Keratinocyte (primary cell): ENCODE data around the gene RBFOX2.

Source experiments
- EZH2 ChIP-seq: IDR thresholded peaks from one replicate; pipeline ENCODE4 v1.6.1; 2012; ENCODE audit warnings: inconsistent platforms, mild to moderate bottlenecking, low read length, moderate library complexity
- TF ChIP-seq, protein P1 (sequence below), 3 experiments: IDR thresholded peaks in 1 of 3; conservative IDR thresholded peaks in 1 of 3; optimal IDR thresholded peaks in 1 of 3; 2 replicates in 2 of 3; 3 replicates in 1 of 3; pipeline versions ENCODE3 to v1.5.1; 2011; ENCODE audit warnings: low read length in 3 of 3, mild to moderate bottlenecking in 3 of 3, moderate library complexity in 2 of 3, control low read depth in 1 of 3, inconsistent platforms in 1 of 3; ENCODE audit not compliant: insufficient read depth in 2 of 3; ENCODE audit errors: extremely low read depth in 1 of 3

DNA sequence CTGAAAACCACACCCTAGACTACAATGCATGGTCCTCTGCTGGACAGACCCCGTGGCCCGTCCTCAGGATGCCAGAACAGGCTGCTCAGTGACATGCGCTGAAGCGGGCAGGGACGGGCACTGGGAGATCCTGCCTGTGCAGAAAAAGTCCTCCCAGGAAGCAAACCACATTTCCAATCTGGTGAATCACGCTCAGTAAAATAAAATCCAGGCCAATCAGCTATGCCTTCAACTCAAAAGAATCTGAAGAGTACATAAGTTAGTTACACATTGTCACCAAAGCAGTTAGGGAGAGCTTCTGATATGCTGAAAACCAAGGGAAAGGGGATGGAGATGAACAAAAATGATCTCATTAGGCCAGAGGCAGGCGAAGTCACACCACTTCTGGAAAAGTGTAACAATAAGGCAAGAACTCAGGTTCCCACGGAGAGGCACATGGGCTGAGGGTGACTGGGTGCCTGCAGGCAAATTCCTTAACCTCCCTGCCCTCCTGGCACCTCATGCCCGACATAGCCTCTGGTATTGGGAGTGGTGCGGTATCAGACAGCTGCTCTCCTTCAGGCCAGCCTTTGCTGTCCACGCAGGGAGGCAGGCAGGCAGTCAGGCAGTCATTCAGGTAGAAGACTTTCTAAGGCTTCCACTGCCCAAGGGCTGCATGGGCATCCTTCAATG is 244.5 kb downstream of the RBFOX2 start:
- TF ChIP-seq, protein P1, sequence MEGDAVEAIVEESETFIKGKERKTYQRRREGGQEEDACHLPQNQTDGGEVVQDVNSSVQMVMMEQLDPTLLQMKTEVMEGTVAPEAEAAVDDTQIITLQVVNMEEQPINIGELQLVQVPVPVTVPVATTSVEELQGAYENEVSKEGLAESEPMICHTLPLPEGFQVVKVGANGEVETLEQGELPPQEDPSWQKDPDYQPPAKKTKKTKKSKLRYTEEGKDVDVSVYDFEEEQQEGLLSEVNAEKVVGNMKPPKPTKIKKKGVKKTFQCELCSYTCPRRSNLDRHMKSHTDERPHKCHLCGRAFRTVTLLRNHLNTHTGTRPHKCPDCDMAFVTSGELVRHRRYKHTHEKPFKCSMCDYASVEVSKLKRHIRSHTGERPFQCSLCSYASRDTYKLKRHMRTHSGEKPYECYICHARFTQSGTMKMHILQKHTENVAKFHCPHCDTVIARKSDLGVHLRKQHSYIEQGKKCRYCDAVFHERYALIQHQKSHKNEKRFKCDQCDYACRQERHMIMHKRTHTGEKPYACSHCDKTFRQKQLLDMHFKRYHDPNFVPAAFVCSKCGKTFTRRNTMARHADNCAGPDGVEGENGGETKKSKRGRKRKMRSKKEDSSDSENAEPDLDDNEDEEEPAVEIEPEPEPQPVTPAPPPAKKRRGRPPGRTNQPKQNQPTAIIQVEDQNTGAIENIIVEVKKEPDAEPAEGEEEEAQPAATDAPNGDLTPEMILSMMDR (optimal IDR thresholded peaks at IDR 0.05 in 1 of 3, IDR thresholded peaks at IDR 0.05 in 1 of 3, conservative IDR thresholded peaks at IDR 0.05 in 1 of 3; ENCODE audit: extremely low read depth in 1 of 3, insufficient read depth in 2 of 3, low read length in 3 of 3), result no peak
- TF ChIP-seq EZH2, result no peak
